Activated T-helper 1 cell treated with anti-CD3 and anti-CD28 coated beads, Interleukin-2, amount 50 U/mL, for 16 hours (primary cell): Measurements from ENCODE around the gene MYRFL.
"Not testable (repeated sequence)": the region's sequence is repeated elsewhere in the genome, so short reads cannot be mapped to it uniquely, and the experiment has no call there.

ENCODE experiments used
- DNase-seq, 2 donors: peaks; one replicate each; pipeline ENCODE4 v3.0.0-alpha.2; 2020; ENCODE audit warnings: low read depth in 1 of 2, low spot score in 1 of 2

The MYRFL gene

DNA sequence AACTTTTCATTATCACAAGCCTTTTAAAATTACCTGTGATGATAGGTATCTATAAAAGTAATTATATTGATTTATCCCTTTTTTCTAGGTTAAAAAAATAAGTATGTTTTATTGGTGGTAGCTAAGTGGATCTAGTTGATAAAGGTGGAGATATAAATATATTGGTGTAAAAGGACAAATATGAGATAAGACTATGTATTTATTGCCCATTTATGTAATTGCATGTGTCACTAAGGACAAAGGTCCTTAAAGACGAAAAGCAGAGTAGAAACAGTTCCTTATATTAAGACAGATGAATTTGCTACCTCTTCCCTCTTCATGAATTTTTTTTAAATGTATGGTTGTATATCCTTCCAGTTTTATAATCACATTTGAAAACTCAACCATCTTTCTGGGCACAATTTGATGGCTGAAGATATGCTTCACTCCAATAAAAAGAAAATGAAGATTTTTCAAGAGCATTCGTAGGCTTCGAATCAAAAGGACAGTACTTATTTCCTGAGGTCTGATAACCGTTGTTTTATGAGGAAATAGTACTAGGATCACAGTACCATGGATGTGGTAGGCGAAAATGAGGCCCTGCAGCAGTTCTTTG is at the start of gene MYRFL:
TSS of gene MYRFL (plus strand) at position 262 of the 595 bp plus-strand sequence. CDS start at position 553, 291 bp downstream.
- no peak for DNase-seq

DNA sequence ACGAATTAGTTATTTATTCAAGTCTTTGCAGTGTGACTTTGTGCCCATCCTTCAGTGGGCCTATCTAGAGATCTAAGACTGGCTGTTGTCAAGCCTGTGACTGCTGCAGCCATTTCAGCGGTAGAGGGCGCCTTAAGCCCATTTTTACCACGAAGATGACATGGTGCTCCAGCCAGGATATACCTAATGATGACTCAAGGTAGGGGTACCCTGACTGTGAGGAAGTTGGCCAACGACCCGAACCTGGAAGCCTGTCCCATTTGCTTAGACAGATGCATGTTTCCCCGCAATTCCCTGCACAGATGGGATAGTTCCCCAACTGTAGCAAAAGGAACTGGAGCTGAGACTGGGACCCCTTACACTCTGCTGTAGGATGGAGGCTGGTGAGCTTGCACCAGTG is 45.1 kb upstream of the MYRFL start:
- DNase-seq, result no peak

DNA sequence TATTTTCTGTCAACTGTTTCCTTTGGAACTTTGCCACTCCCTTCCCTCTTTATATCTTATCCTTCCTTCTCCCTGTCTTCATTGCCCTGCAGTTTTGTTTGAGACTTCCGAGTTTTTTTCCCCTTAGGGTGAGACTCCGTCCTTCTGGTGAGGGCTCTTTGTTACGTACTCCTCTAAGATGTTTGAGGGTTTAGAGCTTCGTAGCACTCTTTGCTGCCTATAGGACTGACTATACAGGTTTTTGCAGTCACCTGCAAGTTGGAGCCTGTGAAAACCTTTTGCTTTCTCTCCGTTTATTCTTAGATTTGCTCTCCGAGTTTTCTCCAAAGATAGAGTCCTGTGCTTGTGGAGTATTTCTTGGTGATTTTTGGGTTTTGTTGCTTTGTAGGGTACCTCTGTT is 41.7 kb upstream of the MYRFL start:
- DNase-seq, result no peak

DNA sequence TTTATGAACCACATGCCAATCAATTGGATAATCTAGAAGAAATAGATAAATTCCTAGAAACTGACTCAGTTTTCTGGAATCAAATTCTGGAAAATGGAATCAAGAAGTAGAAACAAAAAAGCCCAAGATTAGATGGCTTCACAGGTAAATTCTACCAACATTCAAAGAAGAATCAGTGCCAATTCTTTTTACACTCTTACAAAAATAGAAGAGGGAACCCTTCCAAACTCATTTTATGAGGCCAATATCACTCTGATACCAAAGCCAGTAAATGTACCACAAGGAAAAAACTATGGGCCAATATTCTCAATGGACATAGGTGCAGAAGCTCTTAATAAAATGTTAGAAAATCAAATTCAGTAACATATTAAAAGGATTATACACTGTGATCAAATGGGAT is 35.7 kb upstream of the MYRFL start:
- DNase-seq, result no peak

DNA sequence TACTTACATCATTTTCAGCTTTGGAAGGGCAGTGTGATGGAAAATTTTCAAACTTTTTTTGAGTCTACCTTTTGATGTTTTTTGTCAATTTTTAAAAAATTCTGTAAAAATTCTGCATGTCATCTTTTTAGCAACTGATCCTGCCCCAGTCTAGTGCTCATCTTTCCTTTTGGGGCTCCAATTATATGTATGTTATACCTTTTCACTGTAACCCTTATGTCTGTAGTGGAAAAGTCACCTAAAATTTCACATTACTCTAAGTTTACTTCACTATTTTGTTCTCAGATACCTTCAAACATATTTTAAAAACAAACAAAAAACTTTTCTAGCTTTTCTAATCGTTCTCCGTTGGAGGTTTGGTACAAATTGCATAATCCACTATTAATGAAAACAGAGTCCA is 32.5 kb upstream of the MYRFL start:
- no peak for DNase-seq

DNA sequence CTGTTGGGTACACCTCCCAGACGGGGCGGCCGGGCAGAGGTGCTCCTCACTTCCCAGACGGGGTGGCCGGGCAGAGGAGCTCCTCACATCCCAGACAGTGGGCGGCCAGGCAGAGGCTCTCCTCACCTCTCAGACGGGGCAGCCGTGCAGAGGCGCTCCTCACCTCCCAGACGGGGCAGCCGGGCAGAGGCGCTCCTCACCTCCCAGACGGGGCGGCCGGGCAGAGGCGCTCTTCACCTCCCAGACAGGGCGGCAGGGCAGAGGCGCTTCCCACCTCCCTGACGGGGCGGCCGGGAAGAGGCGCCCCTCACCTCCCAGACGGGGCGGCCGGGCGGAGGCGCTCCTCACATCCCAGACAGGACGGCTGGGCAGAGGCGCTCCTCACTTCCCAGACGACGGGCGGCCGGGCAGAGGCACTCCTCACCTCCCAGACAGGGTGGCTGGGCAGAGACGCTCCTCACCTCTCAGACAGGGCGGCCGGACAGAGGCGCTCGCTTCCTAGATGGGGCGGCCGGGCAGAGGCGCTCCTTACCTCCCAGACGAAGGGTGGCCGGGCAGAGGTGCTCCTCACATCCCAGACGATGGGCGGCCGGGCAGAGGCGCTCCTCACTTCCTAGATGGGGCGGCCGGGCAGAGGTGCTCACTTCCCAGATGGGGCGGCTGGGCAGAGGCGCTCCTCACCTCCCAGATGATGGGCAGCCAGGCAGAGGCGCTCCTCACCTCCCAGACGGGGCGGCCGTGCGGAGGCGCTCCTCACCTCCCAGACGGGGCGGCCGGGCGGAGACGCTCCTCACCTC is 17.7 kb upstream of the MYRFL start:
- DNase-seq, result not testable (repeated sequence)

DNA sequence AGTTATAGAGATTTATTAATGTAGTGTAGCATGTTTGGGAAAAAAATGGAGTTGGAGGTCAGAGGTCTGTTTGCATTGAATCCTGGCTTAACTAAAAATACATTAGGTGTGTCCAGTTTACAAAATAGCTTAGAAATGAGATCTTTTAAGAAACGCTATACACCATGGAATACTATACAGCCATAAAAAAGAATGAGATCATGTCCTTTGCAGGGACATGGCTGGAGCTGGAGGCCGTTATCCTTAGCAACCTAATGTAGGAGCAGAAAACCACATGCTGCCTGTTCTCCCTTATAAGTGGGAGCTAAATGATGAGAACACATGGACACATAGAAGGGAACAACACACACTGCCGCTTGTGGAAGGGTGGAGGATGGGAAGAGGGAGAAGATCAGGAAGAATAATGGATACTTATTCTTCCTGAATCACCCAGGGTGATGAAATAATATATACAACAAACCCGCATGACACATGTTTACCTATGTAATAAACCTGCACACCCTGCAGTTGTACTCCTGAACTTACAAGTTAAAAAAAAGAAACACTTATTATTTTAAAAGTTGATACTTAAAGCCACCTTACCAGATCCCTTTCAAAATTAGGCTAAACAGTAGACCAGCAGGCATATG is 14.0 kb upstream of the MYRFL start:
- no peak for DNase-seq

DNA sequence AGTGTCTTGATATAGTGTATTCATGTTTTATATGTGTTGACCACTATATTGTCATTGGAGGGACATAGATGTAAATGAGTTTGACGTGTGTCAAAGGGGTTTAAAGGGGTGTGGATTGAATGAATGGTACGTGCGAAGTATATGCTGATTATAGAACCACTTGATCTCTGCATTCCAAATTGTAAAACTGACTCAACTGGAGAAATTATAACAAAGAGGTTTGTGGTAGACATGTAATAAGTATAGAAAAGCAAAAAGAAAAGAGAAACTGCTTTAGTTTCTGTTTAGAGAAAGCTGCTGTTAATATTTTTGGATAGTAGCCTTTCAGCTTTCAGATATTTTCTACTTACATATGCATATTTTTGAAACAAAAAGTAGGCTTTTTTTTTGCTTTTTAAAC is 8.9 kb upstream of the MYRFL start:
- no peak for DNase-seq

DNA sequence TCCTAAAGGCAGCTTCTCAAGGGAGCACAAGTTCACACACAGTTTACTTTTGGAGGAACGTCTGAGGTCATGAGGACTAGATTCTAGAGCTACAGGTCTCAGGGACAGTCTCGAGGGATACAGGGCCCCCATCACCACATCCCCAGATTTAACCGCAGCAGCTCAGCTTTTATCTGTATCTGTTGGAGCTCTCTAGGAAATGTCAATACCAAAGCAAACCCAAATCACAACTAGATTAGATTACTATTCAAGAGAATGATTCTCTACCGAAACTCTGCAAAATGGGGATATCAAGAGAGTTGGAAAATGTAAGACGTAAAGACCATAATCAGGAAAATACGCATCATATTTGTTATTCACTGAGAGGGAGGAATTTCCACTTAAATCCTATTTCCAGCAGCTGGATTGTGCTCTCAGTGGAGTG is 4.0 kb upstream of the MYRFL start:
- DNase-seq, result no peak

DNA sequence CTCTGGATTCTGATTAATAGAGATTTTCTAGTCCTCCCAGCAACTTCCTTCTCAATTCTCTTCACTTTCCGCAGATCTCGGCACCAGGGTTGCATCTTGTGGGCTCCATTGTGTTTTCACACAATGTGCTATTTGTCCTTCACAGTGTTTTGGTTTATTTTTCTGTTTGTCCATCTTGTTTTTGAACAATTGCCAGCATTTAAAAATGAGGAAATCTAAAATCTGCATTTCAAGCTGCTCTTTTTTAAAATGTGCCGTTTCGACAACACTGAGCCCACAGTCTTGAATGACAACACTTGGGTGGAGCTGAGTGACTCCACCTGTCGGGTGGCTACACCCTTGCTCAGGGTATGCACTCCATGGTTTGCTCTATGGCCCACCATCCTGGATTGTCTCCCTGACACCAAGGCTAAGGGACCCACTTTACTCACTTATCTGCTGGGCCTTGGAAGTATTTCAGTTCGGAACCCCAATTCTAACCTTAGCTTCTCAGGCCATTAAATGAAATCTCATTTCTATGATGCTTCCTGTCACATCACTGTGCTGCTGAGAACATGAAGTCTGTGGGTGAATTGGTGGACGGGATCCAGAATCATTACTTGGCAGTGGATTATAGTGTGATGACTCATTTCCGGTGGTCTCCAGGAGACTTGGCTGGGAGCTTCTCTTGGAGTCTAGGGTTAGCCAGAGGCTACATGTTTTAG is 3.4 kb upstream of the MYRFL start:
- no peak for DNase-seq

DNA sequence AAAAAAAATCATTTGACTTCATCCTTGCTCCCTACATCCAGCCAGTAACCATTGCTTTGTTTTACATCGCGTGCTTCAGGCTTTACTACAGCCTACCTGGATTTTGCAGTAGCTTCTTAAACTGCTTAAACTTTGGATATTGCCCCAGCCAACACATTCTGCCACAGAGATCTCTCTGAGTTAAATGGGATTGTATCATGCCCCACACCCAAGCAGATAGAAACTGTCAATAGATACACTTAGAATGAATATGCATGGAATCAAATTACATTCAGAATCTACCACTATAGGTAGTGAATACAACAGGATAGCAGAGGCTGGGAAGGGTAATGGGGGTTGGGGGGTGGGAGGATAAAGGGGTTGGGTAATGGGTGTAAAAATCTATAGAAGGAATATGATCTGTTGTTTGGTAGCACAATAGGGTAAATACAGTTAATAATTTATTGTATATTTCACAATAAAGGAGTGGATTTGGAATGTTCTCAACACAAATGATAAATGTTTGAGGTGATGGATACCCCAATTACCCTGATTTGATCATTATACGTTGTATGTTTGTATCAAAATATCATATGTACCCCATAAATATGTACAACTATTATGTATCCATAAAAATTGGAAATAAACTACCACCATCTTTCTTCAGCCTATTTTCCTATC is 2.7 kb upstream of the MYRFL start:
- no peak for DNase-seq

DNA sequence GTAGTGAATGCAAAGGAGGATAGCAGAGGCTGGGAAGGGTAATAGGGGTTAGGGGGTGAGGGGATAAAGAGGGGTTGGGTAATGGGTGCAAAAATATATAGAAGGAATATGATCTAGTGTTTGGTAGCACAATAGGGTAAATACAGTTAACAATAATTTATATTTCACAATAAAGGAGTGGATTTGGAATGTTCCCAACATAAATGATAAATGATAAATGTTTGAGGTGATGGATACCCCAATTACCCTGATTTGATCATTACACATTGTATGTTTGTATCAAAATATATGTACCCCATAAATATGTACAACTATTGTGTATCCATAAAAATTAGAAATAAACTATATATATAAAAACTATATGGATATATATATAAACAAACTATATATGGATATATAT is 999 bp upstream of the MYRFL start:
- no peak for DNase-seq

DNA sequence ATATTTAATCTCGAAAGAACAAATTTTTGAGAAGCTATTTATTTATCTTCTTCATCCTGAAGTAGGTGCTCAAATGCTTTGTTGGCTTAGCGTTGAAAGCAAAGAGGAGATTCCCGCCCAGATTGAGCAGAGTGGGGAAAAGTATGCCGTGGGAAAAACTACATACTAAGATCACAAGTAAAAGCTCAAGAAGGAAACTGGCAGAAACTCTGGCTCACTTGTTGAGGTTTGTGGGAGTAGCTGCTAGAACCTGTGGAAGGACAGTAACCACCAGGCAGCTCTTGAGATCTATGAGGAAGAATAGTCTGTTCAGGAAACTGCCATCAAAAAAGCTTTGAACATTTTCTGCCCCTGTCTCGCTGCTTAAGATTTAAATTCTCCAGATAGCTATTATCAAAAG is 3.9 kb downstream of the MYRFL start:
- DNase-seq, result no peak

DNA sequence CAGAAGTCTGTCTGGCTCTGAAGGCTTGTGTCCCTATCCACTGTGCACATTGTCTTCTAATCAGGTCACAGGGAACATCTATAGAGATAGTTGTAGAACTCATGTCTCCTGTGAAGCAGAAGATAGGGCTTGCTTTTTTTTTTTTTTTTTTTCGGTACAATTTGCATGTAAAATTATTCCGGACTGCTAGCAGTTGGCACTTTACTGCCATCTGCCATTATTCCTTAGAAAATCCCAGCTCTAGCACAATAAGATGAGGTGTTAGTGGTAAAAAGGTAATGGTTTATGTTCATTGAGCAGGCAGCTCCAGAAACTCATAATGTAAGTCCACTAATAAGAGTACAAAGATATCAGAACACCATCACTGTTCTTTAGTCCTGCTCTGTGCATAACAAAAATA is 8.7 kb downstream of the MYRFL start:
- no peak for DNase-seq

DNA sequence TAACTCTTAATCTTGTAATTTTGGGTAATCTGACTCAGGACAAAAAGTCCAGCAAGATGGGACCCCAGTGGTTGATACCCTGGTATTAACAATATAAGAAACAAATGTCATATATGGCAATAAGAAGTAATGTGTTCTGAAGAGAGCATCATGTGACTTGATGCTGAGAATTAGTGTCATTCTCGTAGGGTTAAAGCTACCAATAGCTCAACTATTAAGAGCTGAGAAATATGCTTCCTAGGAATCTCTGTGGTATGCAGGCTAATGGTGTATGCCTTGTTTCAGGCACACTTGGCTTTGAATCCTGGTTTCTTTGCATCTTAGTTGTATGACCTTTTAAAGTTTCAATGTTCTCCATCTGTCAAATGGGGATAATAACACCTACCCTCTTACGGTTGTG is 9.1 kb downstream of the MYRFL start:
- DNase-seq, result no peak

DNA sequence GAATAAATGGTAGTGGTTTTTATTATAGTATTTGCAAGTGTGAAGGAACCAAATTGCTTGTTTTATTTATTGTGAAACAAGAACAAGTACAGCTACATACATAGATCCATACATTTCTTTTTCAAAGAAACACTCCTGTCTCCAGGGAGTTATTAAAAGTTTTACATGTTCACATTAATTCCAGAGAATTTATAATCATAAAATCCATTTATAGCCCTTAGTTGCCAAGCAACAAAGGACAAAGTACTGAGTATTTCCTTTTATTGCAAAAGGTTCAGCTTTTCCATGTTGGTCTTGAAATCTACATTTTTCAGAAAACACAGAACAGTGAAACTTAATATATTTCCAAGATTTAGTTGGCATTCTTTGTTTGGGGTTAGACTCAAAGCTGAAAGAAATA is 9.5 kb downstream of the MYRFL start:
- DNase-seq, result no peak

DNA sequence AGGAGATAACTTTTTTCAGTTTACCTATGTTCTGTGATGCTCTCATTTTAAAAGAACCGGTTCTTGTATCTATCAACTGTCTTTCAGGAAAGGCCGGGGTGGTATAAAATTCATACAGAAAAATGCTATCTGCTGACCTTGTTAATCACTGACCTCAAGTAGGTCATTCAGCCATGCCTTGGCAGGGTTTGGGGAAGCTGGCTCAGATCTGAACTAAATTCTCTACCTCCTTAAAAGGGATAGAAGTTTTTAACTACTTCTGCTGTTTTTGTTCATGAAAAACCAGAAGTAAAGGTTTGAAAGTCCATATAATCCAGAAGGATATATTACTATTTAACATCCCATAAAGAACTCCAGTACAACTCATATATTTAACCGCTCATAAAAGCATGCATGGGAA is 10.1 kb downstream of the MYRFL start:
- no peak for DNase-seq

DNA sequence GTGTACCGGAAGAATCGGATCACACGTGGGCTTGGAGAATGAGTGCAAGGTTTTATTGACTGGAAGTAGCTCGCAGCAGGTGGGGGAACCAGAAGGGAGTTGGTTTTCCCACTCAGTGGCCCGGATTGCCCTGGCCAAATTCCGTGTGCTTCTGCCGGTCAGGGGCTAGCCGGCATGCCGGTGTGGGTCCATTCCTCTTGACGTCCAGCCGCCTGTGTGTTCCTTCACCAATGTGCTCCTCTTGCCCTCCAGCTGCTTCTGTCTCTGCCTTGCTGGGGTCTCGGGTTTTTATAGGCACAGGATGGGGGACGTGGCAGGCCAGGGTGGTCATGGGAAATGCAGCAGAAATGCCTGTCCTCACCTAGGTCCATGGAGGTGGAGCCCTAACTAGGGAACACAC is 11.0 kb downstream of the MYRFL start:
- DNase-seq, result no peak

DNA sequence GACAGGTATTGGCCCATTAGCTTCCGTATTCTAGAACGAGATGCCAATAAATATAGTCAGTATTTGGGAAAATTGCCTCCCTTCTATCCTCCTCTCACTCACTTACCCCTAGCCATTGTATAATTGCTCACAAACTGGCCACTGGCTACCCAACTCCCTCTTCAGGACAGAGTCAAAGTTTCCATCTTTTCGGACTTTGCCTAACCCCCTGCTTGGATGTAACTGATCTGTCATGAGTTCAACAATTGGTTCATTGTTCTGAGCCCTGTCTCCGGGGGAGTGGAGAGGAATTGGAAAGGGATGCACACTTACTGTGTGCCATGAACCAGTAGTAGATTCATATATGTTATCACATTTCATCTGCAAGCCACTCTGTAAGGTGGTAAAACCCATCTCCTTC is 12.2 kb downstream of the MYRFL start:
- DNase-seq, result no peak

DNA sequence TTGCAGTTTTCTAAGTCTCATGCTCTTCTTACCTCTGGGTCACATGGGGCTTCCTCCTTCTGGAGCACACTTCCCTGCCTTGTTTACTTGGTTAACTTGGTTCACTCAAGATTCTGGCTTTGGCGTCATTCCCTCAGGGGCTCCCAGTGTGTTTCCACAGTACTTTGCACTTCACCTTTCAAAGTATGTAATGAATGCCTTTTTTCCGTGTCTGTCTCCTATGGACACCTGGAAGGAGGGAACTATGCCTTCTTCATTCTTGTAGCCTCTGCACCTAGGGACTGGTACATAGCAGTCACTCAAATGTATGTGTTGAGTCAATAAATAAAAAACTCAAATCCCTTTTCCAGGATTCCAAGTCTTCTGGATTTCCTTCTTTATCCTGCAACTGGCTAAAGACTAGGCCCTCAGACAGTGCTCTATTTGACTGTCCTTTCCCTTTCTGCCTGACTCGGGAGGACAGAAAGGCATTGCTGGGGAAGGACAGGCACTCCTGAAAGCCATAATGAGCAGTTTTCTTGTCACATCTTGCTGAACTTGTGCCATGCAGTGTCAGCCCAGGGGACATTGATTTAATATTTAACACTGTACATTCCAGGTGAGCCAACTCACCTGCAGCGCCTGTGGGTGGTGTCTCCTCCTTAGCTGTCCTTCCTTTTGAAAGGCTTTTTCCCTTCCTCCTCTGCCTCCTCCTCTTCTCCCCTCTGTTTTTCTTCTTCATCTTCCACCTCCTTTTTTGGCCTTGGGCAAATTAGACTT is 12.8 kb downstream of the MYRFL start:
- DNase-seq, result no peak

DNA sequence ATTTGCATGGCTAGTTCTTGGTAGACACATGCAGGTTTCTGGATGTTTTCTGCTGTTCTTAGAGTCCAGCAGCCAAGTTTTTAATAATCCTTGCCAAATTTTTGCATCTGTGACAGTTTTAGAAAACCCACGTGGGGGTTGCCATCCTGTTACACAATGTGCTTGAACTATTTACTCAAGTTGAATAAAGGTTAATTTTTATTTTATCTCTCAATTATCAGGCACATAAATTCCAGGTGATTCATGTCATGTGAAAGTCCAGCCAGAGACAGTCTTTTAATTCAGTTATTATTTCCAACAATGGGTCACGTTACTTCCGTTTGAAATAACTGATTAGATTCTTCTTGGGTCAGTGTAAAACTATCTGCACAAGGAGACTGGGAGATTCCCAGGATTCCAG is 15.7 kb downstream of the MYRFL start:
- no peak for DNase-seq
